HEK293 (cell line): ENCODE results near the gene AFP.

ENCODE experiments used
- CTCF ChIP-seq: fragments of 450-650 bp; formaldehyde crosslinking; IDR thresholded peaks from 2 replicates; pipeline ENCODE4 v1.5.1; 2016; ENCODE audit warnings: missing biosample characterization, missing genetic modification characterization
- KLF10 ChIP-seq: fragments of 450-650 bp; IDR thresholded peaks from 2 replicates; pipeline ENCODE4 v1.5.1; 2018; ENCODE audit warnings: missing biosample characterization, mild to moderate bottlenecking, missing genetic modification characterization
- KLF7 ChIP-seq: fragments of 450-650 bp; formaldehyde crosslinking; IDR thresholded peaks from 2 replicates; pipeline ENCODE4 v1.5.1; 2016; ENCODE audit warnings: missing biosample characterization, missing genetic modification characterization, borderline replicate concordance
- SP7 ChIP-seq: fragments of 450-650 bp; formaldehyde crosslinking; IDR thresholded peaks from 2 replicates; pipeline ENCODE4 v1.5.1; 2016; ENCODE audit warnings: missing biosample characterization, missing genetic modification characterization
- TRIM28 ChIP-seq: IDR thresholded peaks from 2 replicates; pipeline ENCODE4 v1.6.1; 2011; ENCODE audit warnings: low read length, control low read depth, borderline replicate concordance
- ZBTB20 ChIP-seq: fragments of 450-650 bp; formaldehyde crosslinking; IDR thresholded peaks from 2 replicates; pipeline ENCODE4 v1.5.1; 2016; ENCODE audit warnings: missing biosample characterization, missing genetic modification characterization
- ZBTB8A ChIP-seq: fragments of 450-650 bp; formaldehyde crosslinking; IDR thresholded peaks from 2 replicates; pipeline ENCODE4 v1.5.1; 2016; ENCODE audit warnings: missing biosample characterization, missing genetic modification characterization
- TF ChIP-seq, protein P1 (sequence below): fragments of 450-650 bp; formaldehyde crosslinking; IDR thresholded peaks from 2 replicates; pipeline ENCODE4 v1.5.1; 2017; ENCODE audit warnings: missing biosample characterization, missing genetic modification characterization

- TF ChIP-seq CTCF (tag by site-specific recombination) (no peak), ZBTB8A (tag by site-specific recombination) (no peak), TRIM28 (no peak), ZBTB20 (tag by site-specific recombination) (no peak), KLF7 (tag by site-specific recombination) (no peak), KLF10 (tag by site-specific recombination) (no peak), SP7 (no peak)
- TF ChIP-seq, protein P1, sequence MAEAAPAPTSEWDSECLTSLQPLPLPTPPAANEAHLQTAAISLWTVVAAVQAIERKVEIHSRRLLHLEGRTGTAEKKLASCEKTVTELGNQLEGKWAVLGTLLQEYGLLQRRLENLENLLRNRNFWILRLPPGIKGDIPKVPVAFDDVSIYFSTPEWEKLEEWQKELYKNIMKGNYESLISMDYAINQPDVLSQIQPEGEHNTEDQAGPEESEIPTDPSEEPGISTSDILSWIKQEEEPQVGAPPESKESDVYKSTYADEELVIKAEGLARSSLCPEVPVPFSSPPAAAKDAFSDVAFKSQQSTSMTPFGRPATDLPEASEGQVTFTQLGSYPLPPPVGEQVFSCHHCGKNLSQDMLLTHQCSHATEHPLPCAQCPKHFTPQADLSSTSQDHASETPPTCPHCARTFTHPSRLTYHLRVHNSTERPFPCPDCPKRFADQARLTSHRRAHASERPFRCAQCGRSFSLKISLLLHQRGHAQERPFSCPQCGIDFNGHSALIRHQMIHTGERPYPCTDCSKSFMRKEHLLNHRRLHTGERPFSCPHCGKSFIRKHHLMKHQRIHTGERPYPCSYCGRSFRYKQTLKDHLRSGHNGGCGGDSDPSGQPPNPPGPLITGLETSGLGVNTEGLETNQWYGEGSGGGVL (tag by site-specific recombination): no peak
Observed at GRCh38 chr4:73438582-73439215, 2.7 kb downstream of the AFP start.
